Rectal smooth muscle tissue (tissue), 1 donor: ENCODE data around the gene CHCHD4.
A peak's percentile ranks its signal among the peaks of the same experiment; 100 is the strongest.

ENCODE experiments used
- H3K27ac ChIP-seq: one replicate; pipeline ENCODE4 v1.7.0; 2013; ENCODE audit warnings: low read depth, low read length, inconsistent platforms
- H3K27me3 ChIP-seq: one replicate; pipeline ENCODE4 v1.7.0; 2013; ENCODE audit warnings: low read length; ENCODE audit not compliant: control insufficient read depth, insufficient read depth
- H3K36me3 ChIP-seq: one replicate; pipeline ENCODE4 v1.7.0; 2013; ENCODE audit warnings: low read length; ENCODE audit not compliant: control insufficient read depth, insufficient read depth
- H3K4me1 ChIP-seq: one replicate; pipeline ENCODE4 v1.7.0; 2013; ENCODE audit warnings: low read length; ENCODE audit not compliant: control insufficient read depth, insufficient read depth
- H3K4me3 ChIP-seq: one replicate; pipeline ENCODE4 v1.7.0; 2013; ENCODE audit warnings: low read length
- H3K9ac ChIP-seq: one replicate; pipeline ENCODE4 v1.7.0; 2013; ENCODE audit warnings: low read length

CHCHD4 gene

DNA sequence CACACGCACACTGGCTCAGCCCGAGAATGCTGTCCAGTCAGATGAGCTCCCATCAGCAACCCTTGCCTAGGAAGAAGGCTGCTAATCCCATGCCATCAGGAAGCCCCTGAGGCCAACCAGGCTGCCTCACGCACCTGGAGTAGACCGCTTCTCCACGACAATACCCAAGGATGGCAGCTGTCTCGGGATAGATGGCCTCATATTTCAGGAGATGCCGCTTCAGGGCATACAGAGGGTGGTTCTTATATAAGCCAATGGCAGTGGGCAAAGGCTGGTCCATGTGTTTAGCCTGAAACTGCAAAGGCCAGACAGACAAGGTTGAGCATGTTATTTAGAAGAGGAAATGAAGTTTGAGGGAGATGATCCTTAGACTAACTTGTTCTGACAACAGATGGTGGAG, 31.5 kb upstream of the CHCHD4 start:
- H3K27me3 ChIP-seq = no peaks in the 10 kb centered on the region
- H3K4me1 ChIP-seq = no peaks in the 10 kb centered on the region
- H3K36me3 ChIP-seq = peaks cover 60% of the 10 kb centered on the region
- no peak overlapping the region for H3K27ac ChIP-seq
- H3K4me3 ChIP-seq = no peak overlapping the region
- H3K9ac ChIP-seq = no peak overlapping the region

DNA sequence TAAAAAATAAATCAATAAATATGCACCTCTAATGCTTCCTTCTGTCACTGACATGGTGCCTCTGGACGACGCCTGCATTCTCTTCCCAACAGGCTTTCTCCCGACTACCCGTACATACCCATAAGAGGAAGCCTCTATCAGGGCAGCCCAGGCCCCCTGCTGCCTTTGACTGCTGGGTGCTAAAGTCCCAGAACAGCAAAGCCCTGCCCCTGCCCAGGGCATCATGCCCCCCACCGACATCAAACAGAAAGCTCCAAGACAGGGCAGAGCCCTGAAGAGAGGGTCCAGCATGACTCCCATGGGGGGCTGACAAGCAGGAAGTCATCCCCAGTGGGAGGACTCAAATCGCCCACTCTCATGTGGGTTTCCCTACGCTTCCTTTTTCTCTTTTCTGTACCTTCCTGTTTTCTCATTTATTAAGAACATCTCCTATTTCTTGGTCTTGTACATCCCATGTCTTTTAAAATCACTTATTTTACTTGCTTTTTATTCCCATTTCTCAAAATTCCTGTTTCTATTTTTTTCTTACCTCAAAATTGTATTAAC, 30.3 kb upstream of the CHCHD4 start:
- H3K27ac ChIP-seq = no peak overlapping the region
- H3K9ac ChIP-seq = no peak overlapping the region
- no peaks in the 10 kb centered on the region for H3K4me1 ChIP-seq
- no peak overlapping the region for H3K4me3 ChIP-seq
- no peaks in the 10 kb centered on the region for H3K27me3 ChIP-seq
- peaks cover 54% of the 10 kb centered on the region for H3K36me3 ChIP-seq

DNA sequence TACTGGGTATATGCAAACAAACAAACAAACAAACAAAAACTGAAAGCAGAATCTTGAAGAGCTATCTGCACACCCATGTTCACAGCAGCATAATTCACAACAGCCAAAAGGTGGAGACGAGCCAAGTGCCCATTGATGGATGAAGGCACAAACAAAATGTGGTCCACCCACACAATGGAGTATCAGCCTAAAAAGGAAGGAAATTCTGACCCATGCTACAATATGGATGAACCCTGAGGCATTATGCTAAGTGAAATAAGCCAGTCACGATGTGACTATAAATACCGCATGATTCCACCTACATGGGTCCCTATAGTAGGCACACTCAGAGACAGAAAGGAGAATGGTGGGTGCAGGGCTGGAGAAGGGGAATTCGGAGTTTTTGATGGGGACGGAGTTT, 29.6 kb upstream of the CHCHD4 start:
- Histone ChIP-seq H3K36me3 (peaks cover 49% of the 10 kb centered on the region), H3K27ac (no peak overlapping the region), H3K9ac (no peak overlapping the region), H3K4me1 (no peaks in the 10 kb centered on the region), H3K4me3 (no peak overlapping the region), H3K27me3 (no peaks in the 10 kb centered on the region)

DNA sequence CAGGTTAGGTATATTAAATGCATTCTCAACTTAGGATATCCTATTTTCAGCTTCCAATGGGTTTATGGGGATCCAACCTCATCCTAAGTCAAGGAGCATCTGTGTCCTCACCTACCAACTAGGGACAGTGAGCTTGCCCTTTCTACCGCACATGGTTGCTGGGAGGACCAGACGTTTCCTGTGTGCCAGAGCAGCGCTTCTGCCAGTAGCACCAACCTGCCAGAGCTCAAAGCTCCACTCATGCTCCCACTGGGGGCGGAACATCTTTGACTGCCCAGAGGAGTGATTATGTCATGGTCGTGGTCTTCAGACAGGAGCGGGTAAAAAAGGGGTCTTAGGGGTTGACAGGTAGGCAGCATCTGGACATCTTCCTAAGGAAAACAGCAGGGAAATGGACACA, 29.0 kb upstream of the CHCHD4 start:
- no peak overlapping the region for H3K4me3 ChIP-seq
- H3K4me1 ChIP-seq = no peaks in the 10 kb centered on the region
- no peaks in the 10 kb centered on the region for H3K27me3 ChIP-seq
- no peak overlapping the region for H3K9ac ChIP-seq
- peaks cover 44% of the 10 kb centered on the region for H3K36me3 ChIP-seq
- no peak overlapping the region for H3K27ac ChIP-seq

DNA sequence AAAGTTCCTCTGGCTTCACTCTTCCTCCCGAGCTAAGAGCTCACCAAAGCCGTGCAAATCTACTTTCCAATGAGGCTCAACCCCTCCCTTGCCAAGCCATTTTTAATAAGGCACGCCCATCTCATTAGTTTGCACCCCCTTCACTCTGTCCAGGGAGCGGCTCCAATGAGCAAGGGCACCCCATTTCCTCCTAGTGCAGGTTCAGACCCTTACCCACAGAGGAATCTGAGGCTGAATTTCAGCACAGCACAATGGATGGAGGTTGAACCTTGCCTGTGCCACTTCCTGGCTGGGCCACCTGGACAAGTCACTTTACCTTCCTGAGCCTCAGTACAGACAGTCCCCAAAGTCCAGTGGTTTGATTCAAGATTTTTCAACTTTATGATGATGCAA, 28.3 kb upstream of the CHCHD4 start:
- Histone ChIP-seq H3K27ac (no peak overlapping the region), H3K9ac (no peak overlapping the region), H3K36me3 (peaks cover 37% of the 10 kb centered on the region), H3K4me3 (no peak overlapping the region), H3K27me3 (no peaks in the 10 kb centered on the region), H3K4me1 (no peaks in the 10 kb centered on the region)

DNA sequence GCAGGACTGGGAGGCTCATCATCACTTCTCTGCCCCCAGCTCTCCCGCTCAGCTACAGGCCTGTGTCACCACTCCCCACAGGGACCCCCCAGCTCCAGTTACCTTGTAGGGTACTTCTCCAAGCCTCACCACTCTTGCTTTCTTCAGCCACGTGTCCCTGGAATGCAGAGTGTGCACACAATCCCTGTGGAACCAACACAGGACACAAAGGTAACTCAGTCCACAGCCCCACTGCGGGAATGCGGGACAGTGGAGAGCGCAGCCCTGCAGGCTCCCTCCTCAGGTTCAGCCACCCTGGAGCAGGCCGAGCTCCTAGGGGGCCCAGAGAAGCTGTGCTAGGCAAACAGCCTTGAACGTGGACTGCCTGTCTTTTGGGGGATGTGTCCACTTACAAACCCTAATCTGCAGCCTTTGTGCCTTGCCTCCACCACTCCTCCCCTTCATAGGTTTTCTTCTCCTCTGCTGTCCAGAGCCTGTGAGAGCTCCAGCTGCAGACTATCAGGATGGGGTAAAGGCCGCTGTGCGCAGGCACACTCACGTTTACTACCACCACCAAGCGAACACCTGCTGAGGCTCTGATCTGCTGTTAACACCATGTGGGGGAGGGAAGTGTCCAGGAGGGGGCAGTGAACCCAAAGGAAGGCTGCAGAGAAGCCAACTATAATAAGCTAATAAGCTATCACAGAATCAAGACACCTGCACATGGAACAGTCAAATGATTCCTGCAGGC, 27.7 kb upstream of the CHCHD4 start:
- Histone ChIP-seq H3K9ac (peak overlapping the region; percentile 13), H3K4me1 (no peaks in the 10 kb centered on the region), H3K27me3 (no peaks in the 10 kb centered on the region), H3K27ac (no peak overlapping the region), H3K4me3 (no peak overlapping the region), H3K36me3 (peaks cover 37% of the 10 kb centered on the region)

DNA sequence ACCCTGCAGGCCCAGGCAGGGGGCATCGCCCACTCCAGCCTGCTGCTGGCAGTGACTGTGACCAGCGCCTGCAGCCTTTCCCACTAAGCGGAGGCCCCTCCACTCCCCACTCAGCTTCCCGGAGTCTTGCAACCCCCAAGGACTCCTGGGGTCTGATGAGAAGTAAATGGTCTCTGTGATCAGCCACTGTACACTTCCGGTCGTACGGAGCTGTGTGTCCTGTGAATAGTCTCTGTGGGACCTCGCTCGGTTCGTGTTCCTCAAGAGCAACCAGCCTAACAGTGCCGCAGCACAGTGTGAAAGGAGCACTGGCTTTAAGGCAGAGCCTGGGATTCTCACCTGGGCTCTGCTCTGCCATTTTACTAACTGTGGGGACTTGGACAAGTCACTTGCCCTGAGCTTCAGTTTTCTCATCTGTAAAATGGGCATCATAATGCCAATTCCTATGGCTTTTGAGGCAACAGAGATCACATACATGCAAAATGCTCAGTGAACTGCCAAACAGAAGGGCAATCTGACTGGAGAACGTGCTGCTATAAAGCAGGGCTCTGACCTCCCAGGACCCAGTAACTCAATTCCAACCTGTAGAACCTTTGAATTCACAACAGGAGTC, 26.9 kb upstream of the CHCHD4 start:
- Histone ChIP-seq H3K36me3 (peaks cover 35% of the 10 kb centered on the region), H3K4me1 (no peaks in the 10 kb centered on the region), H3K4me3 (no peak overlapping the region), H3K9ac (no peak overlapping the region), H3K27ac (no peak overlapping the region), H3K27me3 (no peaks in the 10 kb centered on the region)

DNA sequence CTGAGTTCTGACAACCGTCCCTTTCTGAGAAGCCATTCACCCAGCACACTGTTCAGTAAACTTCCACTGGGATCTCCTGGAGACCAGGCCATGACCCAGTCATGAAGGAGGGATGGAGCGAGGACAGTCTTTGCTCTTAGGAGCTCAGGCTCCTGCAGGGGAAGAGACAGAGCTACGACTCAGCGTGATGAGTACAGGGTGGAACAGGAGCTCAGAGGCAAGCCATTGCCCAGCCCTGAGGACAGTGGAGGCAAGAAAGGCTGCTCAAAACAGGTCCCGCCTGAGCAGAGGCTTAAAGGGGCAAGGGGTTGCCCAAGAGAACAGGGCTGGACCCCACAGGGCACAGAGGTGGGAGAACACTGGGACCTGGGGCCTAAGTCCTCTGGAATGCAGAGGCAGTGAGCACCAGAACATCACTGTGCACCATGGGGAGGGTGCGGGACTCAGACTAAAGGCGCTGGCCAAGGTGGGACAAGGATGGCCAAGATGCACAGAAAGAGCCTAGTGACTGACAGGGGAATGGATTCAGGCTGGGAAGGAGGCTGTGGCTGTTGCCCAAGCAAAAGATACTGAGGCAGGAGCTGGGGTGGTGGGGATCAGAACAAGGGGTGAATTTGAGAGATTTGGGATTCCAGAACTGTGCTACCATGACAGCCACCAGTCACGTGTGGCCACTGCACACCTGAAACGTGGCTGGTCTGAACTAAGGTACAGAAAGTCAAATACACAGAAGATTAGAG, 26.0 kb upstream of the CHCHD4 start:
- H3K4me1 ChIP-seq = peaks cover 2% of the 10 kb centered on the region
- H3K9ac ChIP-seq = no peak overlapping the region
- no peak overlapping the region for H3K4me3 ChIP-seq
- no peaks in the 10 kb centered on the region for H3K27me3 ChIP-seq
- no peak overlapping the region for H3K27ac ChIP-seq
- H3K36me3 ChIP-seq = peaks cover 35% of the 10 kb centered on the region

DNA sequence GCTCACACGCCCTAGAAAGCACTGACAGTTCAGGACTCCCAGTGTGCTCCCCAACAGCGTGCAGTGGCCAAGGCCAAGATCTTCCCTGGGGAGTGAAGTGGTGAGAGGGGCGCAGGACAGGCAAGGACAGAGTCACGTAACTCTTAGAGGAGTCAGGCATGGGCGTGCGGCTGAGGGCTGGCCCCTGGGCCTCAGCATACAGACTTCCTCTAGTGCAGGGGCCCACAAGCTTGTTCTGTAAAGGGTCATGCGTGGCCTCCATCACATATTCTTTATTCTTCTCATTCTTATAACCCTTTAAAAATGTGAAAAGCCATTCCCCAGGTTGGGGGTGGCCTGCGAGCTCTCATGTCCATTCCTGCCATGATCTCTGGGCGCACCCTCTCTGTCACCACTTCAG, 25.4 kb upstream of the CHCHD4 start:
- Histone ChIP-seq H3K4me1 (peaks cover 8% of the 10 kb centered on the region), H3K27ac (no peak overlapping the region)

DNA sequence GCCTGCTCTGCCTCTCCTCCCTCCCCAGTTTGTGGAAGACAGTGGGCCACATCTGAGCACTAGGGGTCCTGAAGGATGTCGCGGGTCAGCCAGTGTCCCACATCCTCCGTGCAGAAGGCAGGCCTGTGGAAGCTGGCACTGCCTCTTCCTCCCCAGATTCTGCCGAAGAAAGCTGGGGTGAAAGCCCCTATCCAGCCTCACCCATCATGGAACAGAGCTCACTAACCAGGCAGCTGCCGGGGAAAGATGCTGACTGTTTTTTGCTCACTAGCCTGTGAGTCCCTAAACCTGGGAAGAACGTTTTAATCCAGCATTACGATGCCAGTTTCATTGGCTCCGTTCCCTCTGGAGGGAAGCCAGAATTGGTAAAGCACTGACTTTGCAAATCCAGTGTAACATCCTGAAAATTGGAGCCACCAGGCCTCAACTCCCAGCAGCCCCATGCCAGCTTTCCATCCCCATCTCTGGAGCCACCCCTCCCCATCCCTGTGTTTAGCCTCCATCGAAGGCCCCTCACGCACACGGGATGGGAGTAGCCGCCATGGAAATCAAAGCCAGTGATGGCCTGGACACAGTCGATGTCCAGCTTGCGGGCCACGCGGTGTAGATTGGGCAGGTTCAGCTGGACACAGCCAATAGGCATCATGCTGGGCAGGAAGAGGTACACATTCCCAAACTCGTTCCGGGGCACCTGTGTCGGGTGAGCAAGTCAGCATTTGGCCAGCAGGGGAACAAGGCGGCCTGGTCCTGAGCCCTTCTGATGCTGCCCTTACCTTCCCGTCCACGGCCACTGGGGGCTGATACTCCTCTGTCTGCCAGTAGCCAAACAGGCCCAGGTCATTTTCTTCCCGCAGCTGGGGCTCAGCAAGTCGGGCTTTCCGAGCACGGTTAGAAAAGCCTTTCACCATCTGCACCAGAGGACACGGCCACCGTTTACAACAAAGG, 23.6 kb upstream of the CHCHD4 start:
- Histone ChIP-seq H3K36me3 (peaks cover 31% of the 10 kb centered on the region), H3K4me3 (no peak overlapping the region), H3K27me3 (no peaks in the 10 kb centered on the region), H3K4me1 (peaks cover 24% of the 10 kb centered on the region), H3K27ac (no peak overlapping the region), H3K9ac (no peak overlapping the region)

More for the DNA sequence above, 25.4 kb upstream of the CHCHD4 start:
- Histone ChIP-seq H3K9ac (no peak overlapping the region), H3K27me3 (no peaks in the 10 kb centered on the region), H3K36me3 (peaks cover 35% of the 10 kb centered on the region), H3K4me3 (no peak overlapping the region)

DNA sequence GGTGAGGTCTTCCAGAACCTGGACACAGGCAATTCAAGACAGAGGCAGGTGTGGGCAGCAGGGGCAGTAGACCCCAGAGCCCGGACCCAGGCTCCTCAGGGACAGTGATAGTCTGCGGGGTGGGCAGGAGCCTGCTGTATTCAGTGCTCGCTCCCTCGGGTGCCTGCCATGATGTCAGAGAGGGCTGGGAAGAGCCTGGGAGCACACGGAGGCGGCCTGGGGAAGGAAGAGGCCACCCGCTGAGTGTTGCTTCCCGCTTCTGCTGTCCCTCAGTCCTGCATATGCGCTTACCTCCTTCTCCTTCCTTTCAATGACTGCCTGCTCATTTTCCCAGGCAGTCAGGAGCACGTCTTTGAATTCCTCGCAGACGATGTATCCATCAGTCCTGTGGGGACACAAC, 22.9 kb upstream of the CHCHD4 start:
- H3K4me3 ChIP-seq = no peak overlapping the region
- no peak overlapping the region for H3K9ac ChIP-seq
- no peak overlapping the region for H3K27ac ChIP-seq
- H3K36me3 ChIP-seq = peaks cover 29% of the 10 kb centered on the region
- H3K27me3 ChIP-seq = no peaks in the 10 kb centered on the region
- peaks cover 31% of the 10 kb centered on the region for H3K4me1 ChIP-seq

DNA sequence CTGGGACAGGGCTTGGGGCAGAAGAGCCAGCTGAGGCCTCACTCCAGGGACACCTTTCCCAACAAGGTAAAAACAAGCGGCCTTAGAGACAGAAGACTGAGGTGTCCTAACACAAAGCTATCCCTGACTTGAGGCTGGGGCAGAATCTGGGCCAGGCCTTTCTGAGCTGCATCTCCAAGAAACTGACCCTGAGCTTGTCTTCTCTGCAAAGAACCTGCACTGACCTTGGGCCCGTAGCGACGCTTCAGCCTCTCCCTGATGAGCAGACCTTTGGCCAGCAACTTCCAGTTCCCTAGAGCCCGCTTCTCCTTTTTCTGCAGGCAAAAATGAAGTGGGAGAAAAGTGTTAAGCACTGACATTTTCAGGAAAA, 22.4 kb upstream of the CHCHD4 start:
- Histone ChIP-seq H3K27ac (peak overlapping the region; percentile 87), H3K4me3 (no peak overlapping the region), H3K4me1 (peaks cover 31% of the 10 kb centered on the region), H3K36me3 (peaks cover 23% of the 10 kb centered on the region), H3K27me3 (no peaks in the 10 kb centered on the region), H3K9ac (no peak overlapping the region)
